Keratinocyte (primary cell): Measurements from ENCODE around the gene ABLIM2. TPM values are rescaled to one million over a fixed set of nuclear protein-coding genes. Genes with fewer than 3 reads are reported as not detected.

Experiments
- DNase-seq: peaks from one replicate; pipeline ENCODE4 v3.0.0-alpha.2; 2011; ENCODE audit warnings: low read depth, missing footprints, low spot score
- FAIRE-seq: peaks from 2 replicates; lab custom pipeline; 2011; peaks lifted over from hg19 to GRCh38; lab: Jason Lieb, UNC
- H2AFZ ChIP-seq: 2 replicates; pipeline ENCODE4 v1.6.0; 2012; ENCODE audit warnings: low read length, control low read depth, inconsistent platforms; ENCODE audit not compliant: control insufficient read depth
- H3K27ac ChIP-seq: 2 replicates; pipeline ENCODE4 v1.5.1; 2011; ENCODE audit warnings: low read length; ENCODE audit not compliant: control insufficient read depth, insufficient read depth
- H3K27me3 ChIP-seq: 3 replicates; pipeline ENCODE4 v1.6.0; 2011; ENCODE audit warnings: low read length; ENCODE audit not compliant: control insufficient read depth, insufficient read depth; ENCODE audit errors: extremely low read depth
- H3K36me3 ChIP-seq, 2 experiments: 2 replicates in 1 of 2; 3 replicates in 1 of 2; pipeline ENCODE4 v1.5.1; 2011; ENCODE audit warnings: low read length in 2 of 2, mild to moderate bottlenecking in 1 of 2; ENCODE audit not compliant: control insufficient read depth in 2 of 2, insufficient read depth in 2 of 2; ENCODE audit errors: extremely low read depth in 1 of 2
- H3K4me1 ChIP-seq: 3 replicates; pipeline ENCODE4 v1.5.1; 2011; ENCODE audit warnings: low read length; ENCODE audit not compliant: control insufficient read depth, insufficient read depth; ENCODE audit errors: extremely low read depth
- H3K4me2 ChIP-seq: 3 replicates; pipeline ENCODE4 v1.6.0; 2011; ENCODE audit warnings: low read depth, low read length; ENCODE audit not compliant: control insufficient read depth, insufficient read depth; ENCODE audit errors: extremely low read depth
- H3K4me3 ChIP-seq, 3 experiments: fragments of 200-600 bp in 1 of 3; sonication (generic) in 1 of 3; 2 replicates in 2 of 3; 3 replicates in 1 of 3; pipeline ENCODE4 v1.5.1; 2011 to 2016; ENCODE audit warnings: low read length in 3 of 3, mild to moderate bottlenecking in 3 of 3, control low read depth in 2 of 3, inconsistent platforms in 1 of 3, low read depth in 1 of 3, mixed read lengths in 1 of 3, mixed run types in 1 of 3, moderate library complexity in 1 of 3; ENCODE audit not compliant: control insufficient read depth in 2 of 3, insufficient read depth in 2 of 3; ENCODE audit errors: extremely low read depth in 1 of 3
- H3K79me2 ChIP-seq: 2 replicates; pipeline ENCODE4 v1.6.0; 2012; ENCODE audit warnings: low read length; ENCODE audit not compliant: control insufficient read depth, insufficient read depth
- H3K9ac ChIP-seq: 3 replicates; pipeline ENCODE4 v1.6.0; 2011; ENCODE audit warnings: low read length; ENCODE audit not compliant: control insufficient read depth, insufficient read depth; ENCODE audit errors: extremely low read depth
- H3K9me1 ChIP-seq: 3 replicates; pipeline ENCODE4 v1.6.0; 2011; ENCODE audit warnings: low read length; ENCODE audit not compliant: control insufficient read depth, insufficient read depth; ENCODE audit errors: extremely low read depth
- H3K9me3 ChIP-seq: 2 replicates; pipeline ENCODE4 v1.5.1; 2012; ENCODE audit warnings: low read depth, low read length; ENCODE audit not compliant: control insufficient read depth
- H4K20me1 ChIP-seq: 3 replicates; pipeline ENCODE4 v1.6.0; 2011; ENCODE audit warnings: low read length; ENCODE audit not compliant: control insufficient read depth, insufficient read depth; ENCODE audit errors: extremely low read depth
- EZH2 ChIP-seq: IDR thresholded peaks from one replicate; pipeline ENCODE4 v1.6.1; 2012; ENCODE audit warnings: inconsistent platforms, mild to moderate bottlenecking, low read length, moderate library complexity
- dilution Hi-C: fragments of 300-500 bp; cut with MboI; formaldehyde crosslinking; loops from one replicate; pipeline ENCODE4 v1.7.0; 2020; ENCODE audit warnings: low sequenced_read_pairs; ENCODE audit not compliant: extremely low pct_ligation_motif_present
- polyA plus RNA-seq, 5 experiments: library from polyadenylated mRNA; depleted of rRNA in 3 of 5; stranded (reverse) in 3 of 5; stranded (forward) in 1 of 5; unstranded in 1 of 5; fragments of >200 nt; gene quantifications; 1 replicate in 1 of 5; 2 replicates in 3 of 5; 3 replicates in 1 of 5; pipeline versions ENCODE4 v1.2.1 to v1.2.3, GENCODE V29; 2011 to 2012; ENCODE audit warnings: missing spikeins in 2 of 5, low read depth in 1 of 5, low replicate concordance in 1 of 5
- TF ChIP-seq, protein P1 (sequence below), 3 experiments: IDR thresholded peaks in 1 of 3; conservative IDR thresholded peaks in 1 of 3; optimal IDR thresholded peaks in 1 of 3; 2 replicates in 2 of 3; 3 replicates in 1 of 3; pipeline versions ENCODE3 to v1.5.1; 2011; ENCODE audit warnings: low read length in 3 of 3, mild to moderate bottlenecking in 3 of 3, moderate library complexity in 2 of 3, control low read depth in 1 of 3, inconsistent platforms in 1 of 3; ENCODE audit not compliant: insufficient read depth in 2 of 3; ENCODE audit errors: extremely low read depth in 1 of 3

Gene ABLIM2
- polyA plus RNA-seq, 1 donor (not counting 4 experiments of a cell fraction or from before 2014, with no cell fraction given): 0.94 TPM

DNA sequence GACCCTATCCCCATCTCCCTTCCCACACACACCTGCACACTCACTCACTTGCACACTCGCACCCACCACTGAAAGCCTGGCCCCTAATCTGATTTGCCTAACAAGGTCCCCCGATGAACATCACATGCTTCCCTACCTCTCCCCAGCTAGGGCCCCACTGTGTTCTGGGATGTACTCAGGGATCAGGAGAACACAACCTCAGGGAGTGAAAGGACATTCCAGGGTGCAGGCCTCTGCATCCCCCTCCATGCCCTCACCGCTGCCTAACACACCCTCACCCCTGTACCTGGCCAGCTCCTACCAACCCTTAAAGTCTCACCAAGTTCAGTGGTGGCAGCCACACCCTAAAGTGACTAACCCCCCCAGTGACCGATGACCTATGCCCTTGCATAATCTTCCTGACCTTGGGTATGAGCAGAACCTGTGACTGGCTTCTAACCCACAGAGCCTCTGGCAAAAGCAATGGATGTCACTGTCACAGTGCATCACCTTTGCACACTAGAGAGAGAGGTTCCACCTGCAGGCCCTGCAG lies 216.6 kb downstream of the ABLIM2 start:
- Histone ChIP-seq H2AFZ (no peak overlapping the region), H3K9me3 (no peaks in the 10 kb centered on the region), H3K4me3 (no peak overlapping the region), H3K9me1 (no peaks in the 10 kb centered on the region), H3K79me2 (peaks cover 22% of the 10 kb centered on the region), H3K36me3 (no peaks in the 10 kb centered on the region), H3K4me2 (no peak overlapping the region), H3K27ac (no peak overlapping the region), H3K4me1 (peaks cover 21% of the 10 kb centered on the region), H3K27me3 (no peaks in the 10 kb centered on the region), H4K20me1 (no peaks in the 10 kb centered on the region), H3K9ac (no peak overlapping the region)
- dilution Hi-C loops: no loop called here
- DNase-seq (no peak), FAIRE-seq (no peak)
- TF ChIP-seq EZH2: no peak
- TF ChIP-seq, protein P1, sequence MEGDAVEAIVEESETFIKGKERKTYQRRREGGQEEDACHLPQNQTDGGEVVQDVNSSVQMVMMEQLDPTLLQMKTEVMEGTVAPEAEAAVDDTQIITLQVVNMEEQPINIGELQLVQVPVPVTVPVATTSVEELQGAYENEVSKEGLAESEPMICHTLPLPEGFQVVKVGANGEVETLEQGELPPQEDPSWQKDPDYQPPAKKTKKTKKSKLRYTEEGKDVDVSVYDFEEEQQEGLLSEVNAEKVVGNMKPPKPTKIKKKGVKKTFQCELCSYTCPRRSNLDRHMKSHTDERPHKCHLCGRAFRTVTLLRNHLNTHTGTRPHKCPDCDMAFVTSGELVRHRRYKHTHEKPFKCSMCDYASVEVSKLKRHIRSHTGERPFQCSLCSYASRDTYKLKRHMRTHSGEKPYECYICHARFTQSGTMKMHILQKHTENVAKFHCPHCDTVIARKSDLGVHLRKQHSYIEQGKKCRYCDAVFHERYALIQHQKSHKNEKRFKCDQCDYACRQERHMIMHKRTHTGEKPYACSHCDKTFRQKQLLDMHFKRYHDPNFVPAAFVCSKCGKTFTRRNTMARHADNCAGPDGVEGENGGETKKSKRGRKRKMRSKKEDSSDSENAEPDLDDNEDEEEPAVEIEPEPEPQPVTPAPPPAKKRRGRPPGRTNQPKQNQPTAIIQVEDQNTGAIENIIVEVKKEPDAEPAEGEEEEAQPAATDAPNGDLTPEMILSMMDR (optimal IDR thresholded peaks at IDR 0.05 in 1 of 3, IDR thresholded peaks at IDR 0.05 in 1 of 3, conservative IDR thresholded peaks at IDR 0.05 in 1 of 3; ENCODE audit: extremely low read depth in 1 of 3, insufficient read depth in 2 of 3, low read length in 3 of 3): no peak

DNA sequence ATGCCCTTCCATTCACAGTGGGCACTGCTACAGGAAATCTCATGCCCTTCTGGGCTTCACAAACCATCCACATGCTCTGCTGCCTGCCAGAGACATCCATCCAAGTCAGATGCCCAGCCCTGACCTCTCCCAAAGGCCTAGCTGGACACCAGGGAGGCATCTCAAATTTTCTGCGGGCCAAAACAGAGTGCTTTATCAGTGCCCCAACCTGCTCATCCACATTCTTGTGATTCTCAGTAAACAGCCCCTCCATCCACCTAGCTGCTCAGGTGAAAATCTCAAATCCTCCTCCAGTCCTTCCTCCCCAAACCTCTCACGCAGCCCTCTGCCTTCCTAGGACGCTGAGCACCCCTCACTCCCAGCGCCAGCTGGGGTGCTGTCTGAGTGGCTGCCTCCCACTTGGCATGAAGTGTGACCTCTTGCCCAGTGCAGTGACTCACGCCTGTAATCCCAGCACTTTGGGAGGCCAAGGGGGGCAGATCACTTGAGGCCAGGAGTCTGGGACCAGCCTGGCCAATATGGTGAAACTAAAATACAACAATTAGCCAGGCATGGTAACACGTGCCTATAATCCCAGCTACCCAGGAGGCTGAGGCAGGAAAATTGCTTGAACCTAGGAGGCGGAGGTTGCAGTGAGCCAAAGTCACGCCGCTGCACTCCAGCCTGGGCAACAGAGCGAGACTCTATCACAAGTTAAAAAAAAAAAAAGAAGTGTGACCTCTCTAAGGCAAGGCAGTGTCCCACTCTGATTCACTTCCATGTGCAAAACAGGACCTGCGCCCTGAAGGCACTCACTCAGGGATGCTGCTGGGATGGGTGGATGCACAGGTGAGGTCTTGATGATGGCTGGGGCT lies 217.3 kb downstream of the ABLIM2 start:
- Histone ChIP-seq H2AFZ (no peak overlapping the region), H3K4me2 (peak overlapping the region; percentile 13), H3K4me3 (no peak overlapping the region), H3K36me3 (no peaks in the 10 kb centered on the region), H3K9ac (no peak overlapping the region), H3K9me1 (no peaks in the 10 kb centered on the region), H3K9me3 (no peaks in the 10 kb centered on the region), H3K27ac (no peak overlapping the region), H4K20me1 (no peaks in the 10 kb centered on the region), H3K4me1 (peaks cover 21% of the 10 kb centered on the region), H3K27me3 (no peaks in the 10 kb centered on the region), H3K79me2 (peaks cover 28% of the 10 kb centered on the region)
- no peak for DNase-seq
- dilution Hi-C loops: no loop called here
- FAIRE-seq: no peak
- TF ChIP-seq, protein P1 (optimal IDR thresholded peaks at IDR 0.05 in 1 of 3, IDR thresholded peaks at IDR 0.05 in 1 of 3, conservative IDR thresholded peaks at IDR 0.05 in 1 of 3; ENCODE audit: extremely low read depth in 1 of 3, insufficient read depth in 2 of 3, low read length in 3 of 3): no peak
- TF ChIP-seq EZH2: no peak
